Cardiac muscle cell (in vitro differentiated cells and primary cell): ENCODE measurements around the gene GOLPH3L. TPM values are rescaled to one million over a fixed set of nuclear protein-coding genes. Genes with fewer than 3 reads are reported as not detected.

ENCODE experiments used
- DNase-seq, 2 donors: peaks; one replicate each; pipeline versions ENCODE4 v3.0.0 to v3.0.0-alpha.2; 2010 to 2017; ENCODE audit warnings: low read depth in 1 of 2, low spot score in 1 of 2
- H3K27ac ChIP-seq: fragments of 200-600 bp; sonication (generic); 2 replicates; pipeline ENCODE4 v1.5.1; 2016
- H3K27me3 ChIP-seq: fragments of 200-600 bp; sonication (generic); 2 replicates; pipeline ENCODE4 v1.6.0; 2016; ENCODE audit warnings: control low read depth
- H3K36me3 ChIP-seq: fragments of 200-600 bp; sonication (generic); 2 replicates; pipeline ENCODE4 v1.5.1; 2016; ENCODE audit warnings: control low read depth
- H3K4me1 ChIP-seq: fragments of 200-600 bp; sonication (generic); 2 replicates; pipeline ENCODE4 v1.8.1; 2017; ENCODE audit warnings: low read depth, mild to moderate bottlenecking, mixed run types
- H3K4me3 ChIP-seq: fragments of 200-600 bp; sonication (generic); 2 replicates; pipeline ENCODE4 v1.5.1; 2016; ENCODE audit warnings: mild to moderate bottlenecking
- H3K9me3 ChIP-seq: fragments of 200-600 bp; sonication (generic); 2 replicates; pipeline ENCODE4 v1.5.1; 2017; ENCODE audit warnings: low read depth, mild to moderate bottlenecking, control low read depth
- CTCF ChIP-seq: IDR thresholded peaks from 2 replicates; pipeline ENCODE4 v1.5.1; 2012; ENCODE audit warnings: low read depth, mild to moderate bottlenecking, low read length
- polyA plus RNA-seq: library from polyadenylated mRNA; unstranded; fragments of >200 nt; fragmentation: Nextera tagmentation; extraction: Ambion mirVana; gene quantifications from 2 replicates; pipeline ENCODE4 v1.2.1, GENCODE V29; 2016
- total RNA-seq: library from RNA; depleted of rRNA; stranded (reverse); fragments of >200 nt; gene quantifications from 2 replicates; pipeline ENCODE4 v1.2.3, GENCODE V29; 2016

The GOLPH3L gene
- total and polyA plus RNA-seq, 2 experiments from 2014 or later = 6.6 to 22.3 TPM

GRCh38 chr1:150596976-150597375 is 100.0 kb downstream of the GOLPH3L start:
- DNase-seq = no peak
- Histone ChIP-seq H3K36me3 (no peaks in the 10 kb centered on the region), H3K4me3 (no peak overlapping the region), H3K27me3 (no peaks in the 10 kb centered on the region), H3K27ac (no peak overlapping the region), H3K9me3 (no peaks in the 10 kb centered on the region), H3K4me1 (no peaks in the 10 kb centered on the region)
- TF ChIP-seq CTCF = no peak

Other genes with a start within 250 kb of the GOLPH3L start
- gene TARS2, start 209.7 kb downstream of the GOLPH3L start, total RNA-seq = 34.5 and 35.7 TPM in 2 replicates
- gene TARS2, start 209.7 kb downstream of the GOLPH3L start, polyA plus RNA-seq = 46.8 and 62.5 TPM in 2 replicates
- gene ECM1, start 189.0 kb downstream of the GOLPH3L start, total RNA-seq = 0.78 and 1.9 TPM in 2 replicates
- gene ECM1, start 189.0 kb downstream of the GOLPH3L start, polyA plus RNA-seq = 1.9 and 2.9 TPM in 2 replicates
- gene FALEC, start 181.4 kb downstream of the GOLPH3L start, total RNA-seq = 3.9 TPM in 1 of 2 replicates, not detected in the other
- gene FALEC, start 181.4 kb downstream of the GOLPH3L start, polyA plus RNA-seq = 4.7 and 6.2 TPM in 2 replicates
- 28.8 and 44.2 TPM in 2 replicates for gene ADAMTSL4, start 147.7 kb downstream of the GOLPH3L start, total RNA-seq
- 51.9 and 65.5 TPM in 2 replicates for gene ADAMTSL4, start 147.7 kb downstream of the GOLPH3L start, polyA plus RNA-seq
- 96.5 and 101 TPM in 2 replicates for gene MCL1, start 117.5 kb downstream of the GOLPH3L start, total RNA-seq
- gene MCL1, start 117.5 kb downstream of the GOLPH3L start, polyA plus RNA-seq = 61.2 and 65.2 TPM in 2 replicates
- 65.9 and 158 TPM in 2 replicates for gene ENSA, start 67.5 kb downstream of the GOLPH3L start, total RNA-seq
- gene ENSA, start 67.5 kb downstream of the GOLPH3L start, polyA plus RNA-seq = 62.2 and 82.2 TPM in 2 replicates
- not detected in 2 replicates for gene HORMAD1, start 23.7 kb upstream of the GOLPH3L start, total RNA-seq
- not detected in 2 replicates for gene HORMAD1, start 23.7 kb upstream of the GOLPH3L start, polyA plus RNA-seq
- gene CTSS, start 68.6 kb upstream of the GOLPH3L start, total RNA-seq = 0.03 TPM in 1 of 2 replicates, not detected in the other
- gene CTSS, start 68.6 kb upstream of the GOLPH3L start, polyA plus RNA-seq = not detected in 2 replicates
- gene CTSK, start 111.1 kb upstream of the GOLPH3L start, total RNA-seq = 1.7 and 2.0 TPM in 2 replicates
- gene CTSK, start 111.1 kb upstream of the GOLPH3L start, polyA plus RNA-seq = 2.2 and 3.8 TPM in 2 replicates
- 46.8 and 87.3 TPM in 2 replicates for gene ARNT, start 179.4 kb upstream of the GOLPH3L start, total RNA-seq
- 29.4 and 44.0 TPM in 2 replicates for gene ARNT, start 179.4 kb upstream of the GOLPH3L start, polyA plus RNA-seq
- not detected in 2 replicates for gene CTXND2, start 190.0 kb upstream of the GOLPH3L start, total RNA-seq
- gene CTXND2, start 190.0 kb upstream of the GOLPH3L start, polyA plus RNA-seq = not detected in 2 replicates
- gene SETDB1, start 229.2 kb upstream of the GOLPH3L start, total RNA-seq = 37.8 and 69.9 TPM in 2 replicates
- 20.1 and 23.7 TPM in 2 replicates for gene SETDB1, start 229.2 kb upstream of the GOLPH3L start, polyA plus RNA-seq